BJ (cell line): Measurements from ENCODE around the gene MAP3K4. TPM values are rescaled to one million over a fixed set of nuclear protein-coding genes. Genes with fewer than 3 reads are reported as not detected.
A peak's percentile ranks its signal among the peaks of the same experiment; 100 is the strongest.

Experiments
- CTCF ChIA-PET: fragments of 350-600 bp; formaldehyde crosslinking; extraction: SDS; loops from one replicate; lab custom pipeline; 2021; ENCODE audit warnings: antibody characterized with exemption, inconsistent platforms; lab: Yijun Ruan, JAX
- POLR2A ChIA-PET: fragments of 300-600 bp; sonication (Branson Sonifier 250); formaldehyde crosslinking; extraction: SDS; loops from one replicate; lab custom pipeline; 2021; ENCODE audit warnings: antibody characterized with exemption; lab: Charles Lee
- DNase-seq: peaks from one replicate; pipeline ENCODE4 v3.0.0-alpha.2; 2011; ENCODE audit warnings: low read depth
- H3K27me3 ChIP-seq: 2 replicates; pipeline ENCODE4 v1.6.0; 2011; ENCODE audit warnings: low read length; ENCODE audit not compliant: control insufficient read depth, insufficient read depth
- H3K36me3 ChIP-seq: 2 replicates; pipeline ENCODE4 v1.5.1; 2011; ENCODE audit warnings: low read length; ENCODE audit not compliant: control insufficient read depth, insufficient read depth
- H3K4me3 ChIP-seq: 2 replicates; pipeline ENCODE4 v1.5.1; 2011; ENCODE audit warnings: low read depth, mild to moderate bottlenecking, control low read depth, low read length
- polyA plus RNA-seq: library from polyadenylated mRNA; depleted of rRNA; stranded (reverse); fragments of >200 nt; gene quantifications from 2 replicates; pipeline ENCODE4 v1.2.3, GENCODE V29; 2011
- TF ChIP-seq, protein P1 (sequence below): IDR thresholded peaks from 2 replicates; pipeline ENCODE4 v1.5.1; 2011; ENCODE audit warnings: low read depth, mild to moderate bottlenecking, control low read depth, inconsistent platforms, low read length, moderate library complexity; ENCODE audit not compliant: insufficient read depth

Gene MAP3K4
- polyA plus RNA-seq, 1 experiment, result 5.3 TPM

DNA sequence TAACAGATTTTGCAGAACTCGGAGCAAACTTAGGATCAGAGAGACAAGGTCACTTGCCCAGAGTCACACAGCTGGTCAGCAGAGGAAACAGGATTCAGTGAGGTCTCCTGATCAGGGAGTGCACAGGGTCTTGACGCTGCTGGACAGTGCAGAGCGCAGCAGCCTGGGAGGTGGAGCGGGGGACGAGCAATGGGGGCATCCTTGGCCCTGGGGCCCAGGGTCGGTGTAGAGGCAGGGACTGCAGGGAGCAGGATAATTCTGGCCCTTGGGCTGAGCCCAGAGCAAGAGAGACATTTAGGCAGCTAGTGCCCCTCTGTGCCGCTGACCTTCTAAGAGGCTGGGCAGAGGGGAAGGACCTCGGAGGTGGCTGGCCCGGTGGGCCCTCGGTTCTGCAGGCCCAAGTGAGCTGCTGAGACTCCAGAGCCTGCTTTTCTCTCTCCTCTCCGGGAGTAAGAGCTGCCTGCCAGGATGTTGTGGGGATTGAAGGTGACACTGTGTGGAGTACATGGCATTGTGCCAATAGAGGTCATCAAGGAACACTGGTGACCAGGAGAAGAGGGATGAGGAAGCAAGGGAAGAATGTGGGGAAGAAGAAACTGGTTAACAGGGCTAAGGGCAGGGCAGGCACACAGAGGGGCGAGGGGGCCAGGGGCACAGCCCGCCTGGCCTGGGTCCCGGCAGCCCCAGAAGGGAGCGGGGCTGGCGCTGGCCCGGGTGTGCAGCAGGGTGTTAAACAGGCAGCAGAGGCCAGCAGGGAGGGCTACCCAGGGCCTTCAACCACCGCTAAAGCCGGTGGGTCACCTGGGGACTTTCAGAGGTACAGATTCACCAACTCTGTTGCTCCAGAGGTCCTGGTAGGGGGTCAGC, 160.3 kb downstream of the MAP3K4 start:
- Histone ChIP-seq H3K4me3 (no peak overlapping the region), H3K27me3 (no peaks in the 10 kb centered on the region), H3K36me3 (0 out of 2 replicates have a peak, but pooled peaks cover 1% of the 10 kb centered on the region)
- no peak for DNase-seq
- TF ChIP-seq, protein P1, sequence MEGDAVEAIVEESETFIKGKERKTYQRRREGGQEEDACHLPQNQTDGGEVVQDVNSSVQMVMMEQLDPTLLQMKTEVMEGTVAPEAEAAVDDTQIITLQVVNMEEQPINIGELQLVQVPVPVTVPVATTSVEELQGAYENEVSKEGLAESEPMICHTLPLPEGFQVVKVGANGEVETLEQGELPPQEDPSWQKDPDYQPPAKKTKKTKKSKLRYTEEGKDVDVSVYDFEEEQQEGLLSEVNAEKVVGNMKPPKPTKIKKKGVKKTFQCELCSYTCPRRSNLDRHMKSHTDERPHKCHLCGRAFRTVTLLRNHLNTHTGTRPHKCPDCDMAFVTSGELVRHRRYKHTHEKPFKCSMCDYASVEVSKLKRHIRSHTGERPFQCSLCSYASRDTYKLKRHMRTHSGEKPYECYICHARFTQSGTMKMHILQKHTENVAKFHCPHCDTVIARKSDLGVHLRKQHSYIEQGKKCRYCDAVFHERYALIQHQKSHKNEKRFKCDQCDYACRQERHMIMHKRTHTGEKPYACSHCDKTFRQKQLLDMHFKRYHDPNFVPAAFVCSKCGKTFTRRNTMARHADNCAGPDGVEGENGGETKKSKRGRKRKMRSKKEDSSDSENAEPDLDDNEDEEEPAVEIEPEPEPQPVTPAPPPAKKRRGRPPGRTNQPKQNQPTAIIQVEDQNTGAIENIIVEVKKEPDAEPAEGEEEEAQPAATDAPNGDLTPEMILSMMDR, result no peak
- ChIA-PET POLR2A (no interaction called here), CTCF (interaction anchor here (0.9 to 9.9 kb wide), 5 partner anchors 11 to 221 kb away, joined by 3 to 84 read pairs (median 8); no protein-coding TSS in a partner anchor)

DNA sequence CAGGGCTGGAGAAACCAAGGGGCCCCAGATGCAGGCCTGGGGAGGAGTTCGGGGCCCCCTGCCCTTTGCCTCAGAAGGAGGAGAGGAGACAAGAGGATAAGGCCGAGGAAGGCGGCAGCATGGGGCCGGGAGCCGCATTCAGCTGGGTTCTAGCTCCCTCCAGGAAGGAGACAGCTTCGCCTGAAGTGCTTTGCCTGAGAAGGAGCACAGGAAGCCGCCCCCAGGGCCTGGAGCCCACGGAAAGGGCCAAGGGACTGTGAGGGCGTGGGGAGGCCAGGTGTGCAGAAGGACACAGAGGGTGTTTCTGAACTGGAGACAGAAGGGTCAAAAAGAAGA, 160.9 kb downstream of the MAP3K4 start:
- Histone ChIP-seq H3K27me3 (no peaks in the 10 kb centered on the region), H3K36me3 (0 out of 2 replicates have a peak, but pooled peaks cover 1% of the 10 kb centered on the region), H3K4me3 (no peak overlapping the region)
- POLR2A ChIA-PET, result no interaction called here
- TF ChIP-seq, protein P1, result no peak
- CTCF ChIA-PET, result interaction anchor here (1.0 to 9.9 kb wide), 7 partner anchors 9 to 222 kb away, joined by 3 to 84 read pairs (median 5); no protein-coding TSS in a partner anchor
- DNase-seq, result no peak

DNA sequence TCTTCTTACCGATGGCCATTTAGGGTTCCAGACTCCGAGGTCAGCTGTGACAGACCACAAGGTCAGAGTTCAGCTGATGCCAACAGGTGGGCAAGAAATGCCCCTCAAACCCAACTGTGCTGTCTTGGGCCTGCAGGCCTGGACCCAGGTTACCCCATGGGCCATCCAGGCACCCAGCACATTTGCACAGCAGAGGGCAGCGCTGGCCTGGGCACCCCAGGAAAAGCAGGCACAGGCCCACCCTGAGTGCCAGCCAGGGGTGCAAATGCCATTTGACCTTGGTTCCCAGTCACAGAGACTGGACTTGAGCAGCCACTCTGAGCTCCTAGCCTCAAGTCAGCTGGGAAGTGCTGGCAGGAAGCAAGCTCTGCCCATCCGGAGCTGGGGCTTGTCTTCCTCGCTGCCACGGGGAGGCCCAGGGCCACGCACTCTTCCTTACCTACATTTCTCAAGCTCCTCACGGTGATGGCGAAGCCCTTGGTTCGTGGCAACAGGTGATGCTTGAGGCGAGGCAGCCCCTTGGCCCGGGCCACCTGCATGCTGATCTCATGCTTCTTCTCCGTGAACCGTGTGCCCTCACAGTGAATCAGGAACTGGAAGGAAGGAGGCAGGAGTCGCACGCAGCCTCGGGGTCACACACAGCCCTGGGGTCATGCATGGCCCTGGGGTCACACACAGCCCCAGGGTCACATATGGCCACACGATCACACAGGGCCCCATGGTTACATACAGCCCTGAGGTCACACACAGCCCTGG, 161.5 kb downstream of the MAP3K4 start:
- ChIA-PET CTCF (interaction anchor here (0.7 to 9.9 kb wide), 8 partner anchors 9 to 227 kb away, joined by 3 to 84 read pairs (median 4); no protein-coding TSS in a partner anchor), POLR2A (no interaction called here)
- 0 out of 2 replicates have a peak, but pooled peaks cover 1% of the 10 kb centered on the region for H3K36me3 ChIP-seq
- no peak overlapping the region for H3K4me3 ChIP-seq
- no peaks in the 10 kb centered on the region for H3K27me3 ChIP-seq
- no peak for DNase-seq
- TF ChIP-seq, protein P1, result peak; percentile 62

DNA sequence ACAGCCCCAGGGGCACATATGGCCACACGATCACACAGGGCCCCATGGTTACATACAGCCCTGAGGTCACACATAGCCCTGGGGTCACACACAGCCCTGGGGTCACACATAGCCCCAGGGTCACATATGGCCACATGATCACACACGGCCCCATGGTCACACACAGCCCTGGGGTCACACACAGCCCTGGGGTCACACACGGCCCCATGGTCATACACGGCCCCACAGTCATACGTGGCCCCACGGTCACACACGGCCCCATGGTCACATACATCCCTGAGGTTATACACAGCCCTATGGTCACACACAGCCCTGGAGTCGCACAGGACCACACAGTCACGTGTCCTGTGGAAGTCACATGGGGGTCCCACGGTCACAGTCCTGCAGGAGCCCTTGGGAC, 162.2 kb downstream of the MAP3K4 start:
- Histone ChIP-seq H3K27me3 (no peaks in the 10 kb centered on the region), H3K4me3 (no peak overlapping the region), H3K36me3 (0 out of 2 replicates have a peak, but pooled peaks cover 1% of the 10 kb centered on the region)
- ChIA-PET CTCF (interaction anchor here (0.7 to 9.9 kb wide), 9 partner anchors 13 to 226 kb away, joined by 3 to 84 read pairs (median 4); no protein-coding TSS in a partner anchor), POLR2A (no interaction called here)
- DNase-seq, result no peak
- TF ChIP-seq, protein P1, result no peak
